Nephron (organoid): Measurements from ENCODE around the gene CEP164.
A peak's percentile ranks its signal among the peaks of the same experiment; 100 is the strongest.

Experiments used
- H3K27ac Mint-ChIP-seq, 3 experiments: 2 replicates each; pipeline ENCODE4 v1.8.0; 2020; ENCODE audit warnings: mixed read lengths in 3 of 3, mild to moderate bottlenecking in 2 of 3, moderate library complexity in 1 of 3
- H3K27me3 Mint-ChIP-seq: 2 replicates; pipeline ENCODE4 v1.8.0; 2021; ENCODE audit warnings: low read depth, mild to moderate bottlenecking, moderate library complexity, mixed read lengths
- H3K36me3 Mint-ChIP-seq: 2 replicates; pipeline ENCODE4 v1.8.0; 2020; ENCODE audit warnings: low read depth, mixed read lengths
- H3K4me1 Mint-ChIP-seq: 2 replicates; pipeline ENCODE4 v1.8.0; 2020; ENCODE audit warnings: mixed read lengths
- H3K4me3 Mint-ChIP-seq, 3 experiments: 2 replicates each; pipeline ENCODE4 v1.8.0; 2020; ENCODE audit warnings: mild to moderate bottlenecking in 3 of 3, mixed read lengths in 3 of 3, moderate library complexity in 2 of 3
- H3K9me3 Mint-ChIP-seq: 2 replicates; pipeline ENCODE4 v1.8.0; 2020; ENCODE audit warnings: mixed read lengths
- CTCF ChIP-seq, 3 experiments: fragments of 200-600 bp; sonication (generic); IDR thresholded peaks; one replicate each; pipeline ENCODE4 v1.5.0; 2021; ENCODE audit warnings: antibody characterized with exemption in 3 of 3; ENCODE audit not compliant: unreplicated experiment in 3 of 3

Gene CEP164

GRCh38 chr11:117292616-117293015 is 35.0 kb upstream of the CEP164 start:
- Mint-ChIP-seq H3K27me3 (no peaks in the 10 kb centered on the region), H3K27ac (no peak overlapping the region), H3K36me3 (peaks cover 63% of the 10 kb centered on the region), H3K9me3 (no peaks in the 10 kb centered on the region), H3K4me1 (peaks cover 4% of the 10 kb centered on the region), H3K4me3 (no peak overlapping the region)
- no peak for TF ChIP-seq CTCF (IDR thresholded peaks at IDR 0.05; ENCODE audit: unreplicated experiment in 3 of 3)

GRCh38 chr11:117295438-117296137 is 32.1 kb upstream of the CEP164 start:
- peaks cover 35% of the 10 kb centered on the region for H3K36me3 Mint-ChIP-seq

DNA sequence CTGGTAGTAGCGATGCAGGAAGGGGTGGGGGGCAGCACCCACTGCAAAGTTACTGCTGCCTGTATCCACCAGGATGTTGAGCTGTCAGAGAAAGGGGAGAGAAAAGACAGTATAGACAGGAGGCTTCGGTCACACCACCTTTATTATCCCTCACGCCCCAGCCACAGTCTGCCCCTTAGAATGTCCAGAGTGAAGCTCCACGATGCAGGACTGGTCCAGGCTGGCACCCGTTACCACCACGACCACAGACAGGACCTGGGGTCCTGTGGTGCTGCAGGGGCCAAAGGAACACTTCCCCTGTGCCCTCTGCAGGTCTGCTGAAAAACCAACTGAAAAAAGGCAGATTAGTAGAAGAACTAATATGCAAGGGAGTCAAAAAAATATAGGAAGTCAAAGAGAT is 30.8 kb upstream of the CEP164 start:
- Mint-ChIP-seq H3K4me1 (peaks cover 32% of the 10 kb centered on the region), H3K36me3 (peaks cover 22% of the 10 kb centered on the region), H3K27me3 (peaks cover 7% of the 10 kb centered on the region), H3K9me3 (no peaks in the 10 kb centered on the region), H3K27ac (peak overlapping the region in 2 of 3 experiments; percentile 40 to 98), H3K4me3 (no peak overlapping the region)
- TF ChIP-seq CTCF (IDR thresholded peaks at IDR 0.05; ENCODE audit: unreplicated experiment in 3 of 3) = no peak

More at GRCh38 chr11:117295438-117296137, 32.1 kb upstream of the CEP164 start:
- Mint-ChIP-seq H3K9me3 (no peaks in the 10 kb centered on the region), H3K4me1 (peaks cover 21% of the 10 kb centered on the region), H3K27me3 (peaks cover 4% of the 10 kb centered on the region), H3K27ac (peak overlapping the region in 1 of 3 experiments; percentile 28), H3K4me3 (no peak overlapping the region)
- no peak for TF ChIP-seq CTCF (IDR thresholded peaks at IDR 0.05; ENCODE audit: unreplicated experiment in 3 of 3)

- Mint-ChIP-seq H3K36me3 (peaks cover 13% of the 10 kb centered on the region), H3K4me1 (peaks cover 33% of the 10 kb centered on the region), H3K27ac (peak overlapping the region; percentile 31 to 98 (median 40)), H3K4me3 (no peak overlapping the region), H3K9me3 (no peaks in the 10 kb centered on the region), H3K27me3 (peaks cover 7% of the 10 kb centered on the region)
- no peak for TF ChIP-seq CTCF (IDR thresholded peaks at IDR 0.05; ENCODE audit: unreplicated experiment in 3 of 3)
These were observed 29.5 kb upstream of the CEP164 start for GRCh38 chr11:117298195-117298594.

- TF ChIP-seq CTCF (IDR thresholded peaks at IDR 0.05; ENCODE audit: unreplicated experiment in 3 of 3) = no peak
- H3K36me3 Mint-ChIP-seq = peaks cover 5% of the 10 kb centered on the region
- H3K4me1 Mint-ChIP-seq = peaks cover 37% of the 10 kb centered on the region
- H3K9me3 Mint-ChIP-seq = no peaks in the 10 kb centered on the region
- H3K27ac Mint-ChIP-seq = peak overlapping the region; percentile 93 to 98 (median 95)
- peaks cover 7% of the 10 kb centered on the region for H3K27me3 Mint-ChIP-seq
- H3K4me3 Mint-ChIP-seq = peak overlapping the region; percentile 32 to 64 (median 54)
These were observed 28.0 kb upstream of the CEP164 start for GRCh38 chr11:117299351-117300282.
